HCT116 (cell line): ENCODE results near the gene RET.

ENCODE experiments used
- CEBPB ChIP-seq: IDR thresholded peaks from 2 replicates; pipeline ENCODE4 v1.6.1; 2012; ENCODE audit warnings: low read depth
- CTCF ChIP-seq, 3 experiments: fragments of 200-600 bp in 1 of 3; sonication (generic) in 1 of 3; IDR thresholded peaks in 2 of 3; conservative IDR thresholded peaks in 1 of 3; 2 replicates each; pipeline ENCODE4 v1.5.1; 2012 to 2017; ENCODE audit warnings: low read depth in 2 of 3, low read length in 2 of 3, antibody characterized with exemption in 1 of 3, borderline replicate concordance in 1 of 3, control low read depth in 1 of 3, mild to moderate bottlenecking in 1 of 3, mixed read lengths in 1 of 3, mixed run types in 1 of 3, moderate library complexity in 1 of 3; ENCODE audit not compliant: insufficient read depth in 1 of 3
- EGR1 ChIP-seq: IDR thresholded peaks from 2 replicates; pipeline ENCODE4 v1.6.1; 2012; ENCODE audit warnings: low read depth
- EZH2 ChIP-seq: fragments of 200-600 bp; sonication (generic); IDR thresholded peaks from 2 replicates; pipeline ENCODE4 v1.6.1; 2017; ENCODE audit warnings: antibody characterized with exemption, mixed run types
- EZH2phosphoT487 ChIP-seq: fragments of 200-600 bp; IDR thresholded peaks from 2 replicates; pipeline ENCODE4 v1.6.1; 2018; ENCODE audit warnings: antibody characterized with exemption, borderline replicate concordance
- JUND ChIP-seq: IDR thresholded peaks from 2 replicates; pipeline ENCODE4 v1.6.1; 2012
- POLR2AphosphoS5 ChIP-seq: IDR thresholded peaks from 2 replicates; pipeline ENCODE4 v1.6.1; 2011; ENCODE audit warnings: mild to moderate bottlenecking, low read depth, low read length, moderate library complexity
- YY1 ChIP-seq: IDR thresholded peaks from 2 replicates; pipeline ENCODE4 v1.6.1; 2011; ENCODE audit warnings: low read length, low read depth, moderate library complexity, mild to moderate bottlenecking; ENCODE audit not compliant: insufficient replicate concordance; ENCODE audit errors: extremely low read depth

GRCh38 chr10:43160921-43161255, 84.0 kb downstream of the RET start:
- TF ChIP-seq CTCF (IDR thresholded peaks at IDR 0.05 in 2 of 3, conservative IDR thresholded peaks at IDR 0.05 in 1 of 3; ENCODE audit: borderline replicate concordance in 1 of 3, insufficient read depth in 1 of 3, low read depth in 2 of 3, low read length in 2 of 3) (no peak), POLR2AphosphoS5 (no peak), JUND (no peak), EZH2phosphoT487 (no peak), EGR1 (no peak), YY1 (no peak), CEBPB (no peak), EZH2 (no peak)
